ENCODE data around the gene FHAD1. TPM values are rescaled to one million over a fixed set of nuclear protein-coding genes. Genes with fewer than 3 reads are reported as not detected.

FHAD1 gene
- total RNA-seq, 6 experiments from 2014 or later = 0.06 to 0.53 (median 0.12) TPM; not detected in 3

GRCh38 chr1:15258833-15259621 is 12.0 kb downstream of the FHAD1 start:
- DNase-seq (no peak), ATAC-seq (peak in 2 of 4 donors; percentile 10 to 25)
- Histone ChIP-seq H3K27me3 (no peaks in the 10 kb centered on the region), H3K4me3 (no peak overlapping the region), H3K27ac (peak overlapping the region in 1 of 3 donors; percentile 60), H3K9me3 (no peaks in the 10 kb centered on the region), H3K36me3 (no peaks in the 10 kb centered on the region), H3K4me1 (no peaks in the 10 kb centered on the region)
- intact Hi-C loops (cut with DNase I) = no loop called here
- 54% methylated on average over 13 of the region's 13 CpGs for WGBS (ENCODE audit: insufficient coverage, low coverage, low lambda C conversion rate, missing lambda C conversion rate)
- TF ChIP-seq, protein P1, sequence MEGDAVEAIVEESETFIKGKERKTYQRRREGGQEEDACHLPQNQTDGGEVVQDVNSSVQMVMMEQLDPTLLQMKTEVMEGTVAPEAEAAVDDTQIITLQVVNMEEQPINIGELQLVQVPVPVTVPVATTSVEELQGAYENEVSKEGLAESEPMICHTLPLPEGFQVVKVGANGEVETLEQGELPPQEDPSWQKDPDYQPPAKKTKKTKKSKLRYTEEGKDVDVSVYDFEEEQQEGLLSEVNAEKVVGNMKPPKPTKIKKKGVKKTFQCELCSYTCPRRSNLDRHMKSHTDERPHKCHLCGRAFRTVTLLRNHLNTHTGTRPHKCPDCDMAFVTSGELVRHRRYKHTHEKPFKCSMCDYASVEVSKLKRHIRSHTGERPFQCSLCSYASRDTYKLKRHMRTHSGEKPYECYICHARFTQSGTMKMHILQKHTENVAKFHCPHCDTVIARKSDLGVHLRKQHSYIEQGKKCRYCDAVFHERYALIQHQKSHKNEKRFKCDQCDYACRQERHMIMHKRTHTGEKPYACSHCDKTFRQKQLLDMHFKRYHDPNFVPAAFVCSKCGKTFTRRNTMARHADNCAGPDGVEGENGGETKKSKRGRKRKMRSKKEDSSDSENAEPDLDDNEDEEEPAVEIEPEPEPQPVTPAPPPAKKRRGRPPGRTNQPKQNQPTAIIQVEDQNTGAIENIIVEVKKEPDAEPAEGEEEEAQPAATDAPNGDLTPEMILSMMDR (IDR thresholded peaks at IDR 0.05) = no peak
- TF ChIP-seq POLR2A (IDR thresholded peaks at IDR 0.05) = peak; percentile 11

- DNase-seq (no peak), ATAC-seq (no peak)
- intact Hi-C loops (cut with DNase I) = no loop called here
- WGBS (ENCODE audit: insufficient coverage, low coverage, low lambda C conversion rate, missing lambda C conversion rate) = 79% methylated on average over 6 of the region's 9 CpGs
- H3K27ac ChIP-seq = peak overlapping the region in 1 of 3 donors; percentile 60
- no peak overlapping the region for H3K4me3 ChIP-seq
- H3K27me3 ChIP-seq = no peaks in the 10 kb centered on the region
- no peaks in the 10 kb centered on the region for H3K4me1 ChIP-seq
- H3K36me3 ChIP-seq = no peaks in the 10 kb centered on the region
- no peak for TF ChIP-seq POLR2A (IDR thresholded peaks at IDR 0.05)
- TF ChIP-seq, protein P1 (IDR thresholded peaks at IDR 0.05) = no peak
- H3K9me3 ChIP-seq = no peaks in the 10 kb centered on the region
Measured at GRCh38 chr1:15259622-15260007, 12.6 kb downstream of the FHAD1 start.

- DNase-seq (no peak), ATAC-seq (peak; percentile 6 to 38 (median 24))
- Histone ChIP-seq H3K9me3 (no peaks in the 10 kb centered on the region), H3K4me3 (no peak overlapping the region), H3K27me3 (no peaks in the 10 kb centered on the region), H3K4me1 (no peaks in the 10 kb centered on the region), H3K27ac (peak overlapping the region in 1 of 3 donors; percentile 60), H3K36me3 (no peaks in the 10 kb centered on the region)
- 58% methylated on average over 8 of the region's 12 CpGs for WGBS (ENCODE audit: insufficient coverage, low coverage, low lambda C conversion rate, missing lambda C conversion rate)
- no peak for TF ChIP-seq POLR2A (IDR thresholded peaks at IDR 0.05)
- TF ChIP-seq, protein P1 (IDR thresholded peaks at IDR 0.05) = no peak
- intact Hi-C loops (cut with DNase I) = no loop called here
Measured at GRCh38 chr1:15260418-15261154, 13.6 kb downstream of the FHAD1 start.

DNA sequence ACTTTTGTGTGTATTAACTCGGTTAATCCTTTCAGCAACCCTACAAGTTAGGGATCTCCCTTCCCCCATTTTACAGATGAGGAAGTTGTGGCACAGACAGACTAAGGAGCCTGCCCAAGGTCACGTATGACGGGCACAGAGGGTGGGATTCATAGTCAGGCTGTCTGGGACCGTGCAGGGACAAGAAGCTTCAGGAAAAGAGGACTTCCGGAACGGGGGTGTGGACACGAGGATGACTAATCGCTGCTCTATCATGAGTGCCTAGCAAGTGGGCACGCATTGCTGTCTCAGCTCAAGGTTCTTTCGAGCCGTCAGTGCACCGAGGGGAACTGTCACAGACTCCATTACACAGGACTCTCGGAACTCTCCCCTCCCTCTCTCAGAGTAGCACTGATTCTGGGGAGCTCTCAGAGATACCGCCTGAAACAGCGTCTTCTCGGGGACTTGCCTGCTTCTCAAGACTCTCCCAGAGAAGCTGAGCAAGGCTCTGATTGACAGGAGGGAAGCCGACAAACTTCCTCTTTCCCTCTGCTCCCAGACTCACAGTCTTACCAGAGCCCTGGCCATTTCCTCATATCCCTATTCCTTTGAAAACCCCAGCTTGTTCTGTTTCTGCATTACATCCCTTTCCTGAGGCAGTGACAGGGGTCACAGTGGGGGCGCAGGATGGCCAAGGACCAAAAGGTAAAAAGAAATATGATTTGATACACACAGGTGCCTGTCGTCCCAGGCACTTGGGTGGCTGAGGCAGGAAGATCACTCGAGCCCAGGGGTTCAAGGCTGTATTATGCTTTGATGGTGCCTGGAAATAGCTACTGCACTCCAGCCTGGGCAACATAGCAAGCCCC is 14.4 kb downstream of the FHAD1 start:
- Histone ChIP-seq H3K4me3 (no peak overlapping the region), H3K27me3 (no peaks in the 10 kb centered on the region), H3K27ac (peak overlapping the region; percentile 6 to 60 (median 29)), H3K9me3 (no peaks in the 10 kb centered on the region), H3K36me3 (no peaks in the 10 kb centered on the region), H3K4me1 (no peaks in the 10 kb centered on the region)
- ATAC-seq (peak; percentile 65 to 79 (median 73)), DNase-seq (peak; percentile 47 to 66 (median 57))
- 43% methylated on average over 9 of the region's 20 CpGs for WGBS (ENCODE audit: insufficient coverage, low coverage, low lambda C conversion rate, missing lambda C conversion rate)
- TF ChIP-seq, protein P1 (IDR thresholded peaks at IDR 0.05) = no peak
- TF ChIP-seq POLR2A (IDR thresholded peaks at IDR 0.05) = no peak
- intact Hi-C loops (cut with DNase I) = no loop called here

Data from right lobe of liver (tissue), 6 donors.